Fibroblast of lung (primary cell): ENCODE results near the gene UGT1A5.

Experiments used
- EZH2 ChIP-seq: IDR thresholded peaks from 2 replicates; pipeline ENCODE4 v1.5.1; 2012; ENCODE audit warnings: low read length, control low read depth, mild to moderate bottlenecking; ENCODE audit errors: missing control alignments
- TF ChIP-seq, protein P1 (sequence below), 2 donors: IDR thresholded peaks in 1 of 2; conservative IDR thresholded peaks in 1 of 2; 1 replicate in 1 of 2; 2 replicates in 1 of 2; pipeline ENCODE4 v1.5.1; 2011 to 2012; ENCODE audit warnings: low read length in 2 of 2, control low read depth in 1 of 2, inconsistent platforms in 1 of 2, low read depth in 1 of 2, mild to moderate bottlenecking in 1 of 2

DNA sequence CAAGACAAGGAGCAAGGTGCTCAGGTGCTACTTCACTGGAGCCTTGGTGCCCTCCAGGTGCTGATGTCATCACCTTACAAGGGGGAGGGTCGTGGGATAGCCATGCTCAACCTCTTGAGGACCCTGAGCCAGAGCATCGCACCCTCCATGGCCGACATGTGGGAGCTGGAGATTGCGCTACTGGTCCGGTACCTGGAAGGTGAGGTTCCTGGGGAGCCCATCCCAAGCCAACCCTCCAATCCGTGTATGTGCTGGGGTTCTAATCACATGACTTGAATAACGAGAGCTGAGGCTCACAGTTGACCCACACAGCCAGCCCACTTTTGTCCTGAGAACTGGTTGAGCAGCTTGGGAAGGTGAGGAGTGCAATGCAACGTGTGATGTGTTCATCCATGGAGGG, 91.3 kb downstream of the UGT1A5 start:
- TF ChIP-seq, protein P1, sequence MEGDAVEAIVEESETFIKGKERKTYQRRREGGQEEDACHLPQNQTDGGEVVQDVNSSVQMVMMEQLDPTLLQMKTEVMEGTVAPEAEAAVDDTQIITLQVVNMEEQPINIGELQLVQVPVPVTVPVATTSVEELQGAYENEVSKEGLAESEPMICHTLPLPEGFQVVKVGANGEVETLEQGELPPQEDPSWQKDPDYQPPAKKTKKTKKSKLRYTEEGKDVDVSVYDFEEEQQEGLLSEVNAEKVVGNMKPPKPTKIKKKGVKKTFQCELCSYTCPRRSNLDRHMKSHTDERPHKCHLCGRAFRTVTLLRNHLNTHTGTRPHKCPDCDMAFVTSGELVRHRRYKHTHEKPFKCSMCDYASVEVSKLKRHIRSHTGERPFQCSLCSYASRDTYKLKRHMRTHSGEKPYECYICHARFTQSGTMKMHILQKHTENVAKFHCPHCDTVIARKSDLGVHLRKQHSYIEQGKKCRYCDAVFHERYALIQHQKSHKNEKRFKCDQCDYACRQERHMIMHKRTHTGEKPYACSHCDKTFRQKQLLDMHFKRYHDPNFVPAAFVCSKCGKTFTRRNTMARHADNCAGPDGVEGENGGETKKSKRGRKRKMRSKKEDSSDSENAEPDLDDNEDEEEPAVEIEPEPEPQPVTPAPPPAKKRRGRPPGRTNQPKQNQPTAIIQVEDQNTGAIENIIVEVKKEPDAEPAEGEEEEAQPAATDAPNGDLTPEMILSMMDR (conservative IDR thresholded peaks at IDR 0.05 in 1 of 2, IDR thresholded peaks at IDR 0.05 in 1 of 2; ENCODE audit: low read depth in 1 of 2, low read length in 2 of 2) = no peak
- no peak for TF ChIP-seq EZH2
